Stimulated activated CD4-positive, alpha-beta T cell treated with anti-CD3 and anti-CD28 coated beads, TNF-alpha, amount 100 ng/mL, for 48 hours (primary cell): ENCODE measurements around the gene TNFRSF11A.

ENCODE experiments used
- DNase-seq, 3 donors: peaks; one replicate each; pipeline ENCODE4 v3.0.0-alpha.2; 2020; ENCODE audit warnings: low read depth in 3 of 3

Gene TNFRSF11A

GRCh38 chr18:62384068-62384467 is 59.0 kb downstream of the TNFRSF11A start:
- no peak for DNase-seq

- DNase-seq, result no peak
Observed at GRCh38 chr18:62384610-62385097, 59.5 kb downstream of the TNFRSF11A start.

- no peak for DNase-seq
Observed at GRCh38 chr18:62386091-62386490, 61.0 kb downstream of the TNFRSF11A start.

GRCh38 chr18:62386601-62387000 is 61.5 kb downstream of the TNFRSF11A start:
- DNase-seq, result no peak

GRCh38 chr18:62387257-62387656 is 62.1 kb downstream of the TNFRSF11A start:
- DNase-seq, result no peak

- no peak for DNase-seq
Observed at GRCh38 chr18:62388855-62389760, 64.0 kb downstream of the TNFRSF11A start.

GRCh38 chr18:62389761-62390481 is 64.8 kb downstream of the TNFRSF11A start:
- no peak for DNase-seq

- no peak for DNase-seq
Observed at GRCh38 chr18:62394006-62394763, 69.1 kb downstream of the TNFRSF11A start.

GRCh38 chr18:62396381-62396780 is 71.3 kb downstream of the TNFRSF11A start:
- DNase-seq, result peak in 1 of 3 donors; percentile 27

GRCh38 chr18:62396967-62397366 is 71.9 kb downstream of the TNFRSF11A start:
- DNase-seq, result no peak

GRCh38 chr18:62398291-62398690 is 73.2 kb downstream of the TNFRSF11A start:
- no peak for DNase-seq

GRCh38 chr18:62399276-62399675 is 74.2 kb downstream of the TNFRSF11A start:
- DNase-seq, result no peak

GRCh38 chr18:62399781-62400308 is 74.7 kb downstream of the TNFRSF11A start:
- DNase-seq, result no peak

GRCh38 chr18:62400916-62401315 is 75.8 kb downstream of the TNFRSF11A start:
- no peak for DNase-seq

GRCh38 chr18:62402342-62402948 is 77.3 kb downstream of the TNFRSF11A start:
- DNase-seq, result no peak

- DNase-seq, result no peak
Observed at GRCh38 chr18:62403120-62403519, 78.0 kb downstream of the TNFRSF11A start.

- DNase-seq, result no peak
Observed at GRCh38 chr18:62404881-62405280, 79.8 kb downstream of the TNFRSF11A start.

- DNase-seq, result no peak
Observed at GRCh38 chr18:62407660-62408059, 82.5 kb downstream of the TNFRSF11A start.

- no peak for DNase-seq
Observed at GRCh38 chr18:62409821-62410220, 84.7 kb downstream of the TNFRSF11A start.

GRCh38 chr18:62412231-62412979 is 87.3 kb downstream of the TNFRSF11A start:
- no peak for DNase-seq

- no peak for DNase-seq
Observed at GRCh38 chr18:62413206-62413605, 88.1 kb downstream of the TNFRSF11A start.
